ENCODE measurements around the gene COL5A1. TPM values are rescaled to one million over a fixed set of nuclear protein-coding genes. Genes with fewer than 3 reads are reported as not detected.

The COL5A1 gene
- total and polyA plus RNA-seq, 3 experiments from 2014 or later, result 0.02 to 0.43 (median 0.13) TPM

- no peak overlapping the region for H3K4me3 Mint-ChIP-seq
Measured at GRCh38 chr9:134822541-134822940, 180.9 kb downstream of the COL5A1 start.

GRCh38 chr9:134823623-134824022, 182.0 kb downstream of the COL5A1 start:
- DNase-seq, result no peak
- Histone ChIP-seq H3K4me3 (ENCODE audit: low read length) (no peak overlapping the region), H3K9me3 (ENCODE audit: low read length) (no peaks in the 10 kb centered on the region), H3K27me3 (ENCODE audit: insufficient read depth, low read length, poor library complexity, severe bottlenecking) (no peaks in the 10 kb centered on the region), H3K27ac (ENCODE audit: low read depth, low read length) (no peak overlapping the region), H3K4me1 (ENCODE audit: insufficient read depth, low read length) (no peaks in the 10 kb centered on the region), H3K36me3 (ENCODE audit: insufficient read depth, low read length) (no peaks in the 10 kb centered on the region)
- CTCF ChIA-PET, result no interaction called here
- no peak overlapping the region for H3K27ac Mint-ChIP-seq
- H3K36me3 Mint-ChIP-seq, result no peaks in the 10 kb centered on the region
- peaks cover 0 to 4% of the 10 kb centered on the region in 2 donors for H3K27me3 Mint-ChIP-seq
- H3K9me3 Mint-ChIP-seq, result no peaks in the 10 kb centered on the region
- POLR2A ChIA-PET, result no interaction called here
- no peaks in the 10 kb centered on the region for H3K4me1 Mint-ChIP-seq
- H3K4me3 Mint-ChIP-seq, result no peak overlapping the region

More at GRCh38 chr9:134822541-134822940, 180.9 kb downstream of the COL5A1 start:
- POLR2A ChIA-PET, result no interaction called here
- no peaks in the 10 kb centered on the region for H3K36me3 Mint-ChIP-seq
- H3K4me1 Mint-ChIP-seq, result no peaks in the 10 kb centered on the region
- H3K9me3 Mint-ChIP-seq, result no peaks in the 10 kb centered on the region
- Histone ChIP-seq H3K4me1 (ENCODE audit: insufficient read depth, low read length) (no peaks in the 10 kb centered on the region), H3K27me3 (ENCODE audit: insufficient read depth, low read length, poor library complexity, severe bottlenecking) (no peaks in the 10 kb centered on the region), H3K9me3 (ENCODE audit: low read length) (no peaks in the 10 kb centered on the region), H3K36me3 (ENCODE audit: insufficient read depth, low read length) (no peaks in the 10 kb centered on the region), H3K27ac (ENCODE audit: low read depth, low read length) (no peak overlapping the region), H3K4me3 (ENCODE audit: low read length) (no peak overlapping the region)
- no peak overlapping the region for H3K27ac Mint-ChIP-seq
- no peak for DNase-seq
- CTCF ChIA-PET, result no interaction called here
- peaks cover 0 to 4% of the 10 kb centered on the region in 2 donors for H3K27me3 Mint-ChIP-seq

GRCh38 chr9:134824583-134824982, 183.0 kb downstream of the COL5A1 start:
- H3K36me3 Mint-ChIP-seq, result no peaks in the 10 kb centered on the region
- Histone ChIP-seq H3K4me3 (ENCODE audit: low read length) (no peak overlapping the region), H3K27me3 (ENCODE audit: insufficient read depth, low read length, poor library complexity, severe bottlenecking) (no peaks in the 10 kb centered on the region), H3K36me3 (ENCODE audit: insufficient read depth, low read length) (no peaks in the 10 kb centered on the region), H3K9me3 (ENCODE audit: low read length) (no peaks in the 10 kb centered on the region), H3K27ac (ENCODE audit: low read depth, low read length) (no peak overlapping the region), H3K4me1 (ENCODE audit: insufficient read depth, low read length) (no peaks in the 10 kb centered on the region)
- DNase-seq, result no peak
- peaks cover 0 to 4% of the 10 kb centered on the region in 2 donors for H3K27me3 Mint-ChIP-seq
- no peaks in the 10 kb centered on the region for H3K4me1 Mint-ChIP-seq
- ChIA-PET CTCF (no interaction called here), POLR2A (no interaction called here)
- H3K27ac Mint-ChIP-seq, result no peak overlapping the region
- no peak overlapping the region for H3K4me3 Mint-ChIP-seq
- no peaks in the 10 kb centered on the region for H3K9me3 Mint-ChIP-seq

GRCh38 chr9:134825025-134825424, 183.4 kb downstream of the COL5A1 start:
- H3K27me3 ChIP-seq (ENCODE audit: insufficient read depth, low read length, poor library complexity, severe bottlenecking), result no peaks in the 10 kb centered on the region

GRCh38 chr9:134826336-134827285, 185.0 kb downstream of the COL5A1 start:
- no peak overlapping the region for H3K4me3 ChIP-seq (ENCODE audit: low read length)
- Mint-ChIP-seq H3K27ac (no peak overlapping the region), H3K36me3 (no peaks in the 10 kb centered on the region), H3K4me1 (no peaks in the 10 kb centered on the region), H3K4me3 (no peak overlapping the region), H3K27me3 (peaks cover 0 to 4% of the 10 kb centered on the region in 2 donors), H3K9me3 (no peaks in the 10 kb centered on the region)
- no peaks in the 10 kb centered on the region for H3K4me1 ChIP-seq (ENCODE audit: insufficient read depth, low read length)
- ChIA-PET CTCF (no interaction called here), POLR2A (no interaction called here)
- H3K27me3 ChIP-seq (ENCODE audit: insufficient read depth, low read length, poor library complexity, severe bottlenecking), result no peaks in the 10 kb centered on the region
- H3K27ac ChIP-seq (ENCODE audit: low read depth, low read length), result no peak overlapping the region
- DNase-seq, result no peak
- H3K36me3 ChIP-seq (ENCODE audit: insufficient read depth, low read length), result no peaks in the 10 kb centered on the region
- H3K9me3 ChIP-seq (ENCODE audit: low read length), result no peaks in the 10 kb centered on the region

More at GRCh38 chr9:134825025-134825424, 183.4 kb downstream of the COL5A1 start:
- Histone ChIP-seq H3K9me3 (ENCODE audit: low read length) (no peaks in the 10 kb centered on the region), H3K27ac (ENCODE audit: low read depth, low read length) (no peak overlapping the region), H3K4me1 (ENCODE audit: insufficient read depth, low read length) (no peaks in the 10 kb centered on the region), H3K36me3 (ENCODE audit: insufficient read depth, low read length) (no peaks in the 10 kb centered on the region), H3K4me3 (ENCODE audit: low read length) (no peak overlapping the region)
- no peak for DNase-seq
- ChIA-PET CTCF (no interaction called here), POLR2A (no interaction called here)
- Mint-ChIP-seq H3K9me3 (no peaks in the 10 kb centered on the region), H3K4me3 (no peak overlapping the region), H3K27ac (no peak overlapping the region), H3K27me3 (peaks cover 0 to 4% of the 10 kb centered on the region in 2 donors), H3K36me3 (no peaks in the 10 kb centered on the region), H3K4me1 (no peaks in the 10 kb centered on the region)

GRCh38 chr9:134827559-134827958, 186.0 kb downstream of the COL5A1 start:
- Mint-ChIP-seq H3K4me3 (no peak overlapping the region), H3K36me3 (no peaks in the 10 kb centered on the region), H3K9me3 (no peaks in the 10 kb centered on the region), H3K4me1 (no peaks in the 10 kb centered on the region), H3K27ac (no peak overlapping the region), H3K27me3 (peaks cover 0 to 4% of the 10 kb centered on the region in 2 donors)
- no peak for DNase-seq
- no peak overlapping the region for H3K27ac ChIP-seq (ENCODE audit: low read depth, low read length)
- H3K9me3 ChIP-seq (ENCODE audit: low read length), result no peaks in the 10 kb centered on the region
- H3K4me1 ChIP-seq (ENCODE audit: insufficient read depth, low read length), result no peaks in the 10 kb centered on the region
- H3K36me3 ChIP-seq (ENCODE audit: insufficient read depth, low read length), result no peaks in the 10 kb centered on the region
- ChIA-PET POLR2A (no interaction called here), CTCF (no interaction called here)
- no peak overlapping the region for H3K4me3 ChIP-seq (ENCODE audit: low read length)
- H3K27me3 ChIP-seq (ENCODE audit: insufficient read depth, low read length, poor library complexity, severe bottlenecking), result no peaks in the 10 kb centered on the region

GRCh38 chr9:134827993-134828392, 186.4 kb downstream of the COL5A1 start:
- ChIA-PET CTCF (no interaction called here), POLR2A (no interaction called here)
- no peaks in the 10 kb centered on the region for H3K4me1 Mint-ChIP-seq
- Histone ChIP-seq H3K4me1 (ENCODE audit: insufficient read depth, low read length) (no peaks in the 10 kb centered on the region), H3K9me3 (ENCODE audit: low read length) (no peaks in the 10 kb centered on the region), H3K4me3 (ENCODE audit: low read length) (no peak overlapping the region), H3K27ac (ENCODE audit: low read depth, low read length) (no peak overlapping the region), H3K27me3 (ENCODE audit: insufficient read depth, low read length, poor library complexity, severe bottlenecking) (no peaks in the 10 kb centered on the region), H3K36me3 (ENCODE audit: insufficient read depth, low read length) (no peaks in the 10 kb centered on the region)
- no peaks in the 10 kb centered on the region for H3K9me3 Mint-ChIP-seq
- H3K36me3 Mint-ChIP-seq, result no peaks in the 10 kb centered on the region
- peaks cover 0 to 2% of the 10 kb centered on the region in 2 donors for H3K27me3 Mint-ChIP-seq
- no peak for DNase-seq
- no peak overlapping the region for H3K4me3 Mint-ChIP-seq
- no peak overlapping the region for H3K27ac Mint-ChIP-seq

GRCh38 chr9:134828892-134829291, 187.3 kb downstream of the COL5A1 start:
- Histone ChIP-seq H3K27ac (ENCODE audit: low read depth, low read length) (no peak overlapping the region), H3K36me3 (ENCODE audit: insufficient read depth, low read length) (no peaks in the 10 kb centered on the region), H3K4me1 (ENCODE audit: insufficient read depth, low read length) (no peaks in the 10 kb centered on the region), H3K27me3 (ENCODE audit: insufficient read depth, low read length, poor library complexity, severe bottlenecking) (no peaks in the 10 kb centered on the region), H3K9me3 (ENCODE audit: low read length) (no peaks in the 10 kb centered on the region), H3K4me3 (ENCODE audit: low read length) (no peak overlapping the region)
- Mint-ChIP-seq H3K4me1 (no peaks in the 10 kb centered on the region), H3K27me3 (no peaks in the 10 kb centered on the region), H3K4me3 (no peak overlapping the region), H3K36me3 (no peaks in the 10 kb centered on the region), H3K27ac (no peak overlapping the region), H3K9me3 (no peaks in the 10 kb centered on the region)
- CTCF ChIA-PET, result no interaction called here
- DNase-seq, result no peak
- POLR2A ChIA-PET, result no interaction called here
